ENCODE measurements around the gene MSRB1.

MSRB1 gene

GRCh38 chr16:1895949-1896675 lies 46.9 kb downstream of the MSRB1 start:
- no peak for DNase-seq

GRCh38 chr16:1895068-1895467 lies 47.9 kb downstream of the MSRB1 start:
- DNase-seq: no peak

GRCh38 chr16:1890708-1891050 lies 52.3 kb downstream of the MSRB1 start:
- DNase-seq: no peak

GRCh38 chr16:1890024-1890707 lies 52.8 kb downstream of the MSRB1 start:
- no peak for DNase-seq

Data from MV-4-11 (cell line).